CD4-positive, alpha-beta T cell treated with Interferon alpha-2 for 1 hour (primary cell): ENCODE measurements around the gene RPRML.

Source experiments
- DNase-seq, 2 donors: peaks; one replicate each; pipeline ENCODE4 v3.0.0-alpha.2; 2020 to 2022

The RPRML gene

GRCh38 chr17:46943501-46944393 is 35.3 kb downstream of the RPRML start:
- no peak for DNase-seq

GRCh38 chr17:46943218-46943500 is 35.9 kb downstream of the RPRML start:
- DNase-seq: no peak

GRCh38 chr17:46942441-46943217 is 36.4 kb downstream of the RPRML start:
- DNase-seq: peak; percentile 28 to 48

GRCh38 chr17:46940692-46941404 is 38.2 kb downstream of the RPRML start:
- DNase-seq: peak; percentile 63 to 66

- no peak for DNase-seq
Observed at GRCh38 chr17:46935658-46936266, 43.3 kb downstream of the RPRML start.

GRCh38 chr17:46931596-46931995 is 47.5 kb downstream of the RPRML start:
- DNase-seq: no peak

- DNase-seq: no peak
Observed at GRCh38 chr17:46930051-46930450, 49.0 kb downstream of the RPRML start.

GRCh38 chr17:46929413-46929812 is 49.6 kb downstream of the RPRML start:
- no peak for DNase-seq

- no peak for DNase-seq
Observed at GRCh38 chr17:46928467-46929261, 50.4 kb downstream of the RPRML start.
